Activated naive CD8-positive, alpha-beta T cell treated with anti-CD3 and anti-CD28 coated beads for 36 hours (primary cell): ENCODE results near the gene BTNL2. TPM values are rescaled to one million over a fixed set of nuclear protein-coding genes. Genes with fewer than 3 reads are reported as not detected.
"Not testable (repeated sequence)": the region's sequence is repeated elsewhere in the genome, so short reads cannot be mapped to it uniquely, and the experiment has no call there.

Experiments
- DNase-seq: peaks from one replicate; pipeline ENCODE4 v3.0.0; 2021
- H3K27ac Mint-ChIP-seq: one replicate; pipeline ENCODE4 v1.8.0; 2022; ENCODE audit warnings: mild to moderate bottlenecking, moderate library complexity, mixed read lengths
- H3K27me3 Mint-ChIP-seq: one replicate; pipeline ENCODE4 v1.8.0; 2022; ENCODE audit warnings: mild to moderate bottlenecking, mixed read lengths
- H3K36me3 Mint-ChIP-seq: one replicate; pipeline ENCODE4 v1.8.0; 2021; ENCODE audit warnings: mild to moderate bottlenecking, mixed read lengths
- H3K4me1 Mint-ChIP-seq: one replicate; pipeline ENCODE4 v1.8.0; 2021; ENCODE audit warnings: mixed read lengths
- H3K4me3 Mint-ChIP-seq: one replicate; pipeline ENCODE4 v1.8.0; 2022; ENCODE audit warnings: mild to moderate bottlenecking, moderate library complexity, mixed read lengths
- H3K9me3 Mint-ChIP-seq: one replicate; pipeline ENCODE4 v1.8.0; 2022; ENCODE audit warnings: mixed read lengths
- total RNA-seq, 2 experiments: library from RNA; stranded (reverse); gene quantifications; one replicate each; pipeline ENCODE4 v1.2.3, GENCODE V29; 2021

The BTNL2 gene
- total RNA-seq, 2 experiments from 2014 or later = not detected

DNA sequence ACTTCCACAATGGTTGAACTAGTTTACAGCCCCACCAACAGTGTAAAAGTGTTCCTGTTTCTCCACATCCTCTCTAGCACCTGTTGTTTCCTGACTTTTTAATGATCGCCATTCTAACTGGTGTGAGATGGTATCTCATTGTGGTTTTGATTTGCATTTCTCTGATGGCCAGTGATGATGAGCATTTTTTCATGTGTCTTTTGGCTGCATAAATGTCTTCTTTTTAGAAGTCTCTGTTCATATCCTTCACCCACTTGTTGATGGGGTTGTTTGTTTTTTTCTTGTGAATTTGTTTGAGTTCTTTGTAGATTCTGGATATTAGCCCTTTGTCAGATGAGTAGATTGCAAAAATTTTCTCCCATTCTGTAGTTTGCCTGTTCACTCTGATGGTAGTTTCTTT is 47.8 kb downstream of the BTNL2 start:
- not testable (repeated sequence) for H3K36me3 Mint-ChIP-seq, H3K9me3 Mint-ChIP-seq, H3K27ac Mint-ChIP-seq, DNase-seq, H3K4me3 Mint-ChIP-seq, H3K4me1 Mint-ChIP-seq, H3K27me3 Mint-ChIP-seq

DNA sequence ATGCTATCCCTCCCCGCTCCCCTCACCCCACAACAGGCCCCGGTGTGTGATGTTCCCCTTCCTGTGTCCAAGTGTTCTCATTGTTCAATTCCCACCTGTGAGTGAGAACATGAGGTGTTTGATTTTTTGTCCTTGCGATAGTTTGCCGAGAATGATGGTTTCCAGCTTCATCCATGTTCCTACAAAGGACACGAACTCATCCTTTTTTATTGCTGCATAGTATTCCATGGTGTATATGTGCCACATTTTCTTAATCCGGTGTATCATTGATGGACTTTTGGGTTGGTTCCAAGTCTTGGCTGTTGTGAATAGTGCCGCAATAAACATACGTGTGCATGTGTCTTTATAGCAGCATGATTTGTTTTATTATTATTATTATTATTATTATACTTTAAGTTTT is 48.4 kb downstream of the BTNL2 start:
- DNase-seq, H3K27ac Mint-ChIP-seq, H3K9me3 Mint-ChIP-seq, H3K4me3 Mint-ChIP-seq, H3K36me3 Mint-ChIP-seq, H3K4me1 Mint-ChIP-seq, H3K27me3 Mint-ChIP-seq: not testable (repeated sequence)

DNA sequence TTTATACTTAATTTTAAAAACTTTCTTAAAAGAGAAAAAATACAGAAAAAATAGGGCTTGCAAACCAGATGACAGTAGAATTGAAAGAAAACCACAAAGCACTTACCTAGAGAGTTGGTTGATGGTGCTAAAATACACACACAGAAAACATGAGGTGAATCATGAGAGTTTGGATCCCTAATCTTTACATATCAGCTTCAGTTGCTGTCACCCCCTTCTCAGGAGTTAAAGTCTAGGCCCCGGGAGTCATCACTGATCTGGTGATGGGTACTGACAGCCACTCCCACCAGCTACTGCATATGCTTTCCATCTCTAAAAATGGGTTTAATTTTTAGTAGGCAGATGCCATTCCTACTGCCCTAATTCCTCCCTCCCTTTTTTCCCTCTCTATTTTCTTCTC is 52.0 kb downstream of the BTNL2 start:
- Mint-ChIP-seq H3K4me3 (no peak overlapping the region), H3K27me3 (peaks cover 16% of the 10 kb centered on the region), H3K9me3 (no peaks in the 10 kb centered on the region), H3K27ac (no peak overlapping the region), H3K36me3 (no peaks in the 10 kb centered on the region), H3K4me1 (no peaks in the 10 kb centered on the region)
- DNase-seq = no peak

DNA sequence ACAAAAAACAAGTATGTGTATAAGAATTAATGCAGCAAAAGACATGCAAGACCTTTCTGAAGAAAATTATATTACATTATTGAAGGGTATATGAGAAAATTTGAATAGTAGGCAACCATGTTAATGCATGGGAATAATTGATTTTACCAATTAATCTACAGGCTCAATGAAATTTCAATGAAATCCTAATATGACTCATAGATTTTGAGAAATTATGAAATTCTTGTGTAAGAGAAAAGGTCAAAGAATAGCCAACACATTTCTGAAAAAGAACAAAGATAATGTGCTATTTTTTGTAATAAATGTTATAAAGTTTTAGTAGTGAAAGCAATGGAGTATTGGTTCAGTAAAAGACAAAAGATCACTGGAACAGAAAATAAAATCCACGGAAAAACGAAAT is 53.6 kb downstream of the BTNL2 start:
- Mint-ChIP-seq H3K4me3 (no peak overlapping the region), H3K27me3 (peaks cover 27% of the 10 kb centered on the region)

More for the DNA sequence above, 53.6 kb downstream of the BTNL2 start:
- Mint-ChIP-seq H3K4me1 (no peaks in the 10 kb centered on the region), H3K9me3 (no peaks in the 10 kb centered on the region), H3K36me3 (no peaks in the 10 kb centered on the region), H3K27ac (no peak overlapping the region)
- DNase-seq = no peak

Other genes starting within 250 kb of the BTNL2 start
- 10 to 100 TPM; 12.8 to 14.0 TPM for gene EGFL8, start 242.6 kb downstream of the BTNL2 start, total RNA-seq
- gene AGPAT1, start 231.1 kb downstream of the BTNL2 start, total RNA-seq = 10 to 100 TPM; 30.8 to 33.6 TPM
- gene RNF5, start 228.8 kb downstream of the BTNL2 start, total RNA-seq = 10 to 100 TPM; 58.3 to 58.6 TPM
- gene AGER, start 222.9 kb downstream of the BTNL2 start, total RNA-seq = 10 to 100 TPM in 1 of 2 experiments, 1 to 10 TPM in 1; 9.6 to 11.5 TPM
- gene PBX2, start 217.0 kb downstream of the BTNL2 start, total RNA-seq = 10 to 100 TPM; 56.4 to 56.9 TPM
- gene GPSM3, start 214.5 kb downstream of the BTNL2 start, total RNA-seq = 10 to 100 TPM; 68.4 to 71.3 TPM
- gene NOTCH4, start 183.1 kb downstream of the BTNL2 start, total RNA-seq = 1 to 10 TPM in 1 of 2 experiments, under 1 TPM in 1; 0.88 to 1.3 TPM
- not detected for gene TSBP1, start 35.3 kb downstream of the BTNL2 start, total RNA-seq
- gene HLA-DRA, start 32.7 kb upstream of the BTNL2 start, total RNA-seq = 10 to 100 TPM in 1 of 2 experiments, 1 to 10 TPM in 1; 9.8 to 12.2 TPM
- gene HLA-DRB5, start 123.1 kb upstream of the BTNL2 start, total RNA-seq = under 1 TPM; 0.28 to 0.52 TPM
- gene HLA-DRB1, start 182.7 kb upstream of the BTNL2 start, total RNA-seq = 1 to 10 TPM; 4.2 to 5.1 TPM
- gene HLA-DQA1, start 230.2 kb upstream of the BTNL2 start, total RNA-seq = 1 to 10 TPM; 4.4 to 5.3 TPM